IPS DF 19.7 (cell line): ENCODE data around the gene GCLC.

Experiments used
- DNase-seq: peaks from one replicate; pipeline ENCODE4 v3.0.0-alpha.2; 2013; ENCODE audit warnings: low read depth, low spot score

Gene GCLC

GRCh38 chr6:53524455-53524815 lies 20.5 kb downstream of the GCLC start:
- no peak for DNase-seq

- DNase-seq: no peak
These were observed 21.1 kb downstream of the GCLC start for GRCh38 chr6:53523511-53524454.

DNA sequence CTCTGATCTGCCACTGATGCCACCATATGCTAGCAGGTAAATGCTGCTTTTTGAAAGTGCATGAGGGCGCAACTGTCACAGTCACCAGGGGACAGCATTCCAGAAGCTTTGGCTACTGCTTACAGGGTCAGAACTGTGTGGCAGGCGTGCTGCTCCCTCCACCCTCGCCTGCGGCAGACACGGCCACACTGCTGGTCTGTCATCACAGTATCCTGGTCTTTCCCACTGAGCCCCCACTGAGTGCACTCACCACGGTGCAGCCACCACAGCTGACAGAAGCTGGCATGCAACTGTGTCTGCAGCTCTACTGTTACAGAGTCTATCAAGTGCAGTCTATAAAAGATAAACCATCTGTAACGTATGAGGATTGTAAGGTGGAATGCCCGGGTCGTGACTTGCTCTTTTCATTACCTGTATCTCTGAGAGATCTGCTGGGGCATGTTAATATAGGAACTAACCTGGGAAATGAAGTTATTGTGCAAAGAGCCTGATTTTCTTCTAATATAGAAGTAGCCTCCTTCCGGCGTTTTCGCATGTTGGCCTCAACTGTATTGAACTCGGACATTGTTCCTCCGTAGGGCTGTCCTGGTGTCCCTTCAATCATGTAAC lies 24.5 kb downstream of the GCLC start:
- no peak for DNase-seq

DNA sequence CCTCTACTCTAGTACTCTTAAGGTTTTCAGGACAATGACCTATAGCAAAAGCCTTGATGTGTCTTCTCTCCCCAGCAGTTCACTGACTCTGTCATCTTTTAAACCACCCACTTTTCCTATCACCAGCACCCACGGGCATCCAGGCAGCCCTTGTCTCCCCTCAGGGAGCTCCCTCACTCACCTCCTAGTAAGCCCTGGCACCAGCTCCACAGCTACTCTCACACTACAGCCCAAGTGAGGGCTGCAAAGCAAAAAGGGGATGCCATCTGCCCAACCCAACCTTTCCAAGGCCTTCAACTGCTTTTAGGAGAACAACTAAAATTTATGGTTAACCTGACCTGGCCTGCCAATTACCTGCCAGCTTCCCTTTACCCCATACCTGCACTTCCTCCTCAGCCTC lies 26.0 kb downstream of the GCLC start:
- DNase-seq: no peak

DNA sequence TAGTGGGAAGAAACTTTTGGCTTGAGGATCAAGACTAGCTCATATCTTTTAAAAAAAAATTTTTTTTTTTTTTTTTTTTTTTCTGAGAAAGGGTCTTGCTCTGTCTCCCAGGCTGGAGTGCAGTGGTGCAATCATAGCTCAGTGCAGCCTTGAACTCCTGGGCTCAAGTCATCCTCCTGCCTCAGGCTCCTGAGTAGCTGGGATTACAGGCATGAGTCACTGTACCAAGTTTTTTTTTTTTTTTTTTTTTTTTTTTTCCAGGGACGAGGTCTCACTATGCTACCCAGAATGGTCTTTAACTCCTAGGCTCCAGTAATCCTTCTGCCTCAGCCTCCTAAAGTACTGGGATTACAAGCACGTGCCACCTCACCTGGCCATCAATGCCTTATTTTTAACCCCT lies 27.9 kb downstream of the GCLC start:
- DNase-seq: no peak

- no peak for DNase-seq
These were observed 30.2 kb downstream of the GCLC start for GRCh38 chr6:53514677-53515076.

DNA sequence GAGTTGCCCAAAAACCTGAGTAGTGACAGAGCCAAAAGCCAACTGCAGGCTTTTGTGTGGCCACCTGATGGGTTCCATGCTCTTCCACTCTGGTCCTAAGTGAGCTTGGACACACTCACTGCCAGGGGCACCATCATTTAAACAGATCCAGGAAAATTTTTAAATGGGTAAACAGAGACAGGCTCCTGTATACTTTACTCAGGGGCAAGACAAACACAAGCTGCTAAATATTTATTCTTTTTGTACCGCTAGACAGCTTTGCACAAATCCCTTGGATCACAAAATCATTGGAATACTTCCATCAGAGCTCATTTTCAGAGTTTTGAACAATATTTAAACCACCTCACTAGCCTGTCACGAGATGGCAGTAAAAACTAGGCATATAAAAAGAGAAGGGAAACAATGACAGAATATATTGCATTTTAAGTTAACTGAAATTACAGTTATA lies 31.4 kb downstream of the GCLC start:
- no peak for DNase-seq

DNA sequence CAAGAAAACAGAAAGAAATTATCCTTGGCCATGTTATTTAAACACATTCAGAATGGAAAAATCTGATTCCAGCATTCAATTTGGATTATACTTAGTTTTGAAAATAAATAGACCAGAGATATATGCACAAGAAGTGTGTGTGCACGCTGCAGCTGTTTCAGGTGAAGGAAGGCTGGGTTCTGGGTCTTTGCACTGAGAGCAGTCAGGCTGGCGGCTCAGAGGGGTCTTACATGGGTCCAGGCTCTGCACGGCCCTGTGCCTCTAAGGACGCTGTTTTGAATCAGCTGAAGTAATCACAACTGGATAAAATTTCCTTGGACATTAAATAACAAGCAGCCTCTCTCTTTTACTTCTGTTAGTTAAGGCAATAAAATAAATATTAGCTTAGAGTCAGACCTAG lies 31.8 kb downstream of the GCLC start:
- no peak for DNase-seq

GRCh38 chr6:53512626-53513025 lies 32.3 kb downstream of the GCLC start:
- DNase-seq: no peak

DNA sequence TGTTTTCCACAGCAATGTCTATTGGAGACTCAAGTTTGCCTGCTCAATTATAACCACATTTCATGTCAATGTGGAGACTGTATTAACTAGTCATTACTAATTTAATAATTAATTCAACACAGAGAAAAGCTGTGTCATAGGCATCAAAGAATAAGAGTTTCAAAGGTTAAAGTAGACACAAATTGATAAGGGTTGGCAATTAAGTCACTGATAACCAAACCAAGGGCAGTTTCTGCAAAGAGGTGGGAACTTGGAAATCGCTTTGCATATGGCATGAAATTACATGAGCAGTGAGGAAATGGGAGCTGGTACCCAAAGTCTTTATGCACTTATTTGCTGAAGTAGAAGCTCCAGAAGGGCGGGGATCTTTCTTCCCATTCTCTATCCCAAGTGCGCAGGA lies 34.2 kb downstream of the GCLC start:
- no peak for DNase-seq

DNA sequence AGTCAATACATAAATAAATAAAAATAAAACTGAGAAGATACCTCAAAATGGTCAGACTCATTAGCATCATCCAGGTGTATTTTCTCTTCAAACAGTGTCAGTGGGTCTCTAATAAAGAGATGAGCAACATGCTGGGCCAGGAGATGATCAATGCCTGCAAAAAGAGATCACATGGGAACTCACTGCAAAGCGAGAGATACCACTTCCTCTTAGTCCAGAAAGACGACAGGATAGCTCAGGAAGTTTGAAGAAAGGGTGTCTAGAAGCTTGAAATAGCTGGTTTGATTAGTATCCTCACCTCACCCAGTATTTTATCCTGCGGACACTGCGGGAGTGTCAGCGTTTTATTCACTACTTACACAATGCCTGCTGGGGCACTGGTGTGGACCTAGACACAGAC lies 38.0 kb downstream of the GCLC start:
- no peak for DNase-seq

DNA sequence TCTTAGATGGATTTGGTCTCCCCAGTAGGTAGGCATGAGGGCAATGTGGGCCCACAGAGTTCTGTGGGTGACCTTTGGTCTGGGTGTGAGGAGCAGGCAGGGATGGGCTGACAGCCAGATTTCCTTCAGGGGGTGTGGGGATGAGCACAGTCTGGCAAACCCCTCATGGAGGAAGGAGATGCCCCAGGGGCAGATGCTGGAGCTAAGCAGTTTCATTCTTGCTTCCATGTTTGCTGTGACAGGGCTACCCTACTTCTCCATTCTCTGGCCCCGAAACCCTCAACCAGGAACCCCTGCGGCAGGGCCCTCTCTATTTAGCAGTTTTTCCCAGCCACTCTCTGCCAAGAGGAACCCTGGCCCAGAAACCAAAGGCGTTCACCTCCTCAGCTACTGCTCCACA lies 40.4 kb downstream of the GCLC start:
- DNase-seq: no peak

DNA sequence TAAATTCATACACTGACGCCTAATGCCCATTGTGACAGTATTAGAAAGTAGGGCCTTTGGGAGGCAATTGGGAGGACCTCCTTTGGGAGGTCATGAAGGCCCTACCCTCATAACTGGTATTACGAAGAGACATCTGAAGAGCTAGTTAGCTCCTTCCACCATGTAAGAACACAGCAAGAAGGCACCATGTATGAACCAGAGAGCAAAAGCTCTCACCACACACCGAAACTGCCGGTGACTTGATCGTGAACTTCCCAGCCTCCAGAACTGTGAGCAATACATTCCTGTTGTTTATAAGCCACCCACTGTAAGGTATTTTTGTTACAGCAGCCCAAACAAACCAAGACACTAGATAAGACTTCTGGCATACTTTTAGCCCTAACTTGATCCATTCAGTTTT lies 41.8 kb downstream of the GCLC start:
- no peak for DNase-seq

DNA sequence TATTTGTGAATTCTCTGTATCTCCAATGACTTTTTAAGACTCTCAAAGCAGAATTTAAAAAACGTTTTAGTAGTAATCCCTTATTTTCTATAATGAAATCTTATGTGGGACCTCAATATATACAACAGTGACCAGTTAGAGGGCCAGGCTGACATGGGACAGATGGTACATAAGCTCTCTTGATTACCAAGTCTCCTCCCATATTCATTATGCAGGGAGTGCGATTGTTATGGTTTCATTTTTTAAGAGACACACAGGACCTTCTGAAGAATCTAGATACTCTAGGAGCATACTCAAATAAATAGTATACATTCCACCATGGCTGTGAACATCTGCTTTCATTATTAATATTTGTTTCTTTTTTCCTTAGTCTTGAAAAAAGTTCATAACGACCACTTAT lies 43.5 kb downstream of the GCLC start:
- no peak for DNase-seq

DNA sequence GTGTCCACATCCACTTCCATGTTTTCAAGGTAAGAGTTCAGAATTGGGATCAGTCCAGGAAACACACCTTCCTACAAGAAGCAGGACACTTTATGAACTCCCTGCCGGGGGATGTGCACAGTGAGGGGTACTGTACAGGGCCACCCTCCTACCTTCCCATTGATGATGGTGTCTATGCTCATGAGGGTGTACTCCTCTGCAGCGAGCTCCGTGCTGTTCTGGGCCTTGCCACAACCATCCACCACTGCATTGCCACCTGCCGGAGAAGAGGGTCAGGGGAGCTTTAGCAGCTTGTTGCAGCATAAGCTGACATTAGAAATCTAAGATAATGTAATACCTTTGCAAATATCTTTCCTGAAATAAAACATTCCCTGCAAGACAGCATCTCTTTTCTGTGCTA lies 44.8 kb downstream of the GCLC start:
- DNase-seq: no peak

- DNase-seq: no peak
These were observed 45.8 kb downstream of the GCLC start for GRCh38 chr6:53499094-53499493.

GRCh38 chr6:53498649-53499048 lies 46.3 kb downstream of the GCLC start:
- no peak for DNase-seq

DNA sequence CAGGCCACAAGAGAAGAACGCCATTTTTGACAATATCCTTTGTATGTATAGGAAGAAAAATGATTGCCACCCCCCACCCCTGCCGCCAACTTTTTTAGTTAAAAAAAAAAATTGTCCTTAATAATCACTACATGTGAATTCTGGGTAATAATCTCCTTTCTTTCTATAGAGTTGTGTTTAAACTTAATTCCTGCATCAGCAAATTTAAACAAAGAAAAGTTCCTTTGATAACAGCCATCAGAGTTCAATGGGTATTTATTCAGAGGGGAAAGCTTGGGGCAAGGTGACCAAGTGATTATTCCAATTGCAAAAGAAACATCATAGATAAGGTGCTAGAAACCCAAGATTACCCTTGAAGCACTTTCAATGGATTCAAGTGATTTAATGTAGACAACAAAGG lies 47.0 kb downstream of the GCLC start:
- no peak for DNase-seq

DNA sequence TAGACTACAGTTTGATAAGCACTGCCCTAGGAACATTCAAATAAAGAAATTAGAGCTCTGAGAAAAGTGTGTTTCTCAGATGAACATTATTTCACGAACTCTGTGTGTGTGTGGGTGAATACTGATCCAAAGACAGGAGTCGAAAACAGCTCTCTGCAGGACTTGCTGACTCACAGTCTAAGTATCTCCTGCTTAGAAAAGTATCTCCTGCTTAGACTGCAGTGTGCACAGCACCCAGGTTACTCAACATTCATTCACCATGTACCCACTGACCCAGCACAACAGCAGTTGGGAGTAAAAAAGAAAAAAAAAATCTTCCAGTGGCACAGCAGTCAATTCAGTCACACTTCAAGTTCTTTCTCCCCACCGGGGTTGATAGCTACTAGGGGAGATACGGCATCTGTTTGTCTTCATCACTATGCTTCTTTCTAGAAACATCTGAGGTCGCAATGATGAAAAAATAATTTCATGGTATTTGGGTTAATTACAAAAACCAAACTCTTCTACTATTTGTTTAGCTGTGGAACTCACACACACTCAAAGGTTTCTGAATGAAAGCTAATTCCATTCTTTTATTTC lies 48.0 kb downstream of the GCLC start:
- DNase-seq: no peak

- DNase-seq: no peak
These were observed 49.1 kb downstream of the GCLC start for GRCh38 chr6:53495506-53496499.

DNA sequence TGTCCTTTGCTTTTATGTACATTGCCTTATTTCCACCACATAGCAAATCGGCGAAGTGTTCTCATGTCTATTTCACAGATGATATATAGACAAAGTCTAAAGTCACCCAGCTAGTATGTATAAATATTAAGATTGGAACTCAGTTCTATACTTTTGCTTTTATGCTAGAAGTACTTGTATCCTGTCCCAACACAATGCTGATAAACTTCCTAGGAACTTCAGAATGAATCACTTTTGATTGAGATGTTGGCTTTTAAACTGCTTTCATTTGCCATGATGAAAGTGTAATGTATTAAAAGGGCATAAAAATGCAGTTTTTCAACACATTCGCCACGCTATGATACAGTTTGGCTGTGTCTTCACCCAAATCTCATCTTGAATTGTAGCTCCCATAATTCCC lies 50.8 kb downstream of the GCLC start:
- DNase-seq: no peak

- no peak for DNase-seq
These were observed 51.3 kb downstream of the GCLC start for GRCh38 chr6:53493635-53494025.
